HL-60 (cell line): ENCODE data around the gene BOLA3.

Experiments used
- DNase-seq, 2 experiments: peaks; one replicate each; pipeline ENCODE4 v3.0.0-alpha.2; 2010 to 2020; ENCODE audit warnings: low read depth in 1 of 2, low spot score in 1 of 2
- H3K27ac ChIP-seq: fragments of 250-450 bp; sonication (Bioruptor Pico); replicated peaks from 2 replicates; pipeline ENCODE4 v1.5.1; 2020; ENCODE audit warnings: mild to moderate bottlenecking, moderate library complexity
- H3K27me3 ChIP-seq: fragments of 250-450 bp; sonication (Bioruptor Pico); 2 replicates; pipeline ENCODE4 v1.5.1; 2021; ENCODE audit warnings: mild to moderate bottlenecking, moderate library complexity; ENCODE audit not compliant: insufficient read depth, poor library complexity, severe bottlenecking
- H3K4me3 ChIP-seq: replicated peaks from 2 replicates; pipeline ENCODE4 v1.5.1; 2011; ENCODE audit warnings: mild to moderate bottlenecking, control low read depth, low read length; ENCODE audit not compliant: insufficient read depth
- CTCF ChIP-seq: IDR thresholded peaks from one replicate; pipeline ENCODE4 v1.5.1; 2011; ENCODE audit warnings: low read length, control low read depth, inconsistent platforms; ENCODE audit not compliant: insufficient read depth
- GABPA ChIP-seq: IDR thresholded peaks from 2 replicates; pipeline ENCODE4 v1.6.1; 2012; ENCODE audit warnings: low read depth
- POLR2AphosphoS5 ChIP-seq: IDR thresholded peaks from 2 replicates; pipeline ENCODE4 v1.6.1; 2012; ENCODE audit warnings: low read depth
- REST ChIP-seq: IDR thresholded peaks from 2 replicates; pipeline ENCODE4 v1.6.1; 2012; ENCODE audit warnings: low read depth; ENCODE audit not compliant: insufficient replicate concordance
- SPI1 ChIP-seq: IDR thresholded peaks from 2 replicates; pipeline ENCODE4 v1.6.1; 2012; ENCODE audit warnings: low read depth, mild to moderate bottlenecking, borderline replicate concordance

BOLA3 gene

GRCh38 chr2:74149570-74150319 is 2.0 kb upstream of the BOLA3 start:
- Histone ChIP-seq H3K4me3 (no peak overlapping the region), H3K27ac (no peak overlapping the region), H3K27me3 (no peaks in the 10 kb centered on the region)
- TF ChIP-seq REST (no peak), SPI1 (no peak), GABPA (no peak), POLR2AphosphoS5 (no peak), CTCF (no peak)
- DNase-seq = no peak

GRCh38 chr2:74149247-74149525 is 1.5 kb upstream of the BOLA3 start:
- Histone ChIP-seq H3K4me3 (no peak overlapping the region), H3K27ac (no peak overlapping the region), H3K27me3 (no peaks in the 10 kb centered on the region)
- TF ChIP-seq SPI1 (no peak), GABPA (no peak), CTCF (no peak), POLR2AphosphoS5 (no peak), REST (no peak)
- no peak for DNase-seq

GRCh38 chr2:74148457-74149246 is 940 bp upstream of the BOLA3 start:
- Histone ChIP-seq H3K27ac (no peak overlapping the region), H3K27me3 (no peaks in the 10 kb centered on the region), H3K4me3 (no peak overlapping the region; the same call in 1 of the 2 replicates)
- TF ChIP-seq POLR2AphosphoS5 (no peak), CTCF (no peak), REST (no peak), GABPA (no peak), SPI1 (no peak)
- no peak for DNase-seq
